Lung (tissue), 12 donors: Measurements from ENCODE around the gene DIP2C. TPM values are rescaled to one million over a fixed set of nuclear protein-coding genes. Genes with fewer than 3 reads are reported as not detected.

ENCODE experiments used
- ATAC-seq: fragments of 200-7000 bp; cut with Tn5 transposase; one replicate; pipeline ENCODE4 v1.9.1; 2020; ENCODE audit warnings: moderate number of reproducible peaks; ENCODE audit not compliant: insufficient read depth, low FRiP score
- DNase-seq, 3 donors: peaks; one replicate each; pipeline ENCODE4 v3.0.0-alpha.2; 2013 to 2017
- H3K27ac ChIP-seq, 2 donors: one replicate each; pipeline ENCODE4 v1.5.1; 2013; ENCODE audit warnings: mild to moderate bottlenecking in 2 of 2, moderate library complexity in 2 of 2, control low read depth in 1 of 2, inconsistent platforms in 1 of 2, low read depth in 1 of 2, low read length in 1 of 2
- H3K27me3 ChIP-seq, 3 donors: one replicate each; pipeline ENCODE4 v1.5.1; 2013; ENCODE audit warnings: low read length in 2 of 3; ENCODE audit not compliant: control insufficient read depth in 3 of 3, insufficient read depth in 3 of 3
- H3K36me3 ChIP-seq, 4 donors: one replicate each; pipeline ENCODE4 v1.5.1; 2013; ENCODE audit warnings: low read length in 4 of 4, mild to moderate bottlenecking in 1 of 4, moderate library complexity in 1 of 4; ENCODE audit not compliant: control insufficient read depth in 4 of 4, insufficient read depth in 4 of 4
- H3K4me1 ChIP-seq, 5 donors: one replicate each; pipeline ENCODE4 v1.5.1; 2013; ENCODE audit warnings: low read length in 5 of 5, mild to moderate bottlenecking in 2 of 5, moderate library complexity in 1 of 5; ENCODE audit not compliant: control insufficient read depth in 5 of 5, insufficient read depth in 5 of 5
- H3K4me3 ChIP-seq: one replicate; pipeline ENCODE4 v1.5.1; 2013; ENCODE audit warnings: mild to moderate bottlenecking, control low read depth, moderate library complexity
- H3K9ac ChIP-seq, 2 donors: one replicate each; pipeline ENCODE4 v1.5.1; 2013; ENCODE audit warnings: low read length in 2 of 2, control low read depth in 1 of 2; ENCODE audit not compliant: insufficient read depth in 1 of 2
- H3K9me3 ChIP-seq, 4 donors: one replicate each; pipeline ENCODE4 v1.5.1; 2013; ENCODE audit warnings: low read length in 3 of 4, mild to moderate bottlenecking in 1 of 4, moderate library complexity in 1 of 4; ENCODE audit not compliant: control insufficient read depth in 4 of 4, insufficient read depth in 3 of 4
- CTCF ChIP-seq: IDR thresholded peaks from 2 replicates; pipeline ENCODE4 v1.5.1; 2012; ENCODE audit warnings: mild to moderate bottlenecking; ENCODE audit errors: control extremely low read depth, extremely low read depth
- WGBS, 2 donors: extraction: QIAGEN DNeasy Blood & Tissue Kit; methylation state at CpG; one replicate each; pipeline ENCODE4 v1.1.7; 2013; 5-methylcytosine and 5-hydroxymethylcytosine counted together
- polyA plus RNA-seq, 2 donors: library from polyadenylated mRNA; stranded (reverse); fragments of 200-250 nt; gene quantifications; one replicate each; pipeline ENCODE4 v1.2.1, GENCODE V29; 2013
- total RNA-seq, 2 donors: library from RNA; depleted of rRNA in 1 of 2; stranded (reverse); fragments of >200 nt in 1 of 2; gene quantifications; one replicate each; pipeline ENCODE4 v1.2.1, GENCODE V29; 2014 to 2021
- donor health status: control.
- donor health status: control.
- donor health status: Bipolar disorder and iron deficiency.
- donor health status: healthy.
- donor health status: DM: yes; HTN: yes; CAD: no.

The DIP2C gene
- total and polyA plus RNA-seq, 4 donors: 3.6 to 20.0 (median 9.5) TPM

GRCh38 chr10:308101-308500 lies 381.4 kb downstream of the DIP2C start:
- Histone ChIP-seq H3K9me3 (peaks cover 0 to 2% (median 0%) of the 10 kb centered on the region in 4 donors), H3K36me3 (peaks cover 0 to 17% (median 3%) of the 10 kb centered on the region in 4 donors), H3K27ac (no peak overlapping the region), H3K4me1 (peaks cover 0 to 5% (median 1%) of the 10 kb centered on the region in 5 donors), H3K9ac (no peak overlapping the region), H3K27me3 (no peaks in the 10 kb centered on the region), H3K4me3 (no peak overlapping the region)
- no peak for DNase-seq
- WGBS, 2 donors: 91 to 94% methylated on average over 11 of the region's 11 CpGs
- no peak for TF ChIP-seq CTCF
- ATAC-seq: no peak

GRCh38 chr10:307659-308058 lies 381.8 kb downstream of the DIP2C start:
- no peak for ATAC-seq
- no peak overlapping the region for H3K27ac ChIP-seq
- H3K9ac ChIP-seq: no peak overlapping the region
- peaks cover 0 to 2% (median 0%) of the 10 kb centered on the region in 4 donors for H3K9me3 ChIP-seq
- peaks cover 0 to 5% (median 1%) of the 10 kb centered on the region in 5 donors for H3K4me1 ChIP-seq
- 94 to 95% methylated on average over 12 to 18 of the region's 18 CpGs for WGBS, 2 donors
- H3K4me3 ChIP-seq: no peak overlapping the region
- DNase-seq: no peak
- H3K27me3 ChIP-seq: no peaks in the 10 kb centered on the region
- no peak for TF ChIP-seq CTCF
- peaks cover 0 to 17% (median 3%) of the 10 kb centered on the region in 4 donors for H3K36me3 ChIP-seq

GRCh38 chr10:306675-307185 lies 382.7 kb downstream of the DIP2C start:
- no peak for TF ChIP-seq CTCF
- Histone ChIP-seq H3K27me3 (no peaks in the 10 kb centered on the region), H3K4me1 (peaks cover 0 to 5% (median 1%) of the 10 kb centered on the region in 5 donors), H3K9ac (no peak overlapping the region), H3K36me3 (peaks cover 0 to 17% (median 3%) of the 10 kb centered on the region in 4 donors), H3K9me3 (peaks cover 0 to 2% (median 0%) of the 10 kb centered on the region in 4 donors), H3K4me3 (no peak overlapping the region), H3K27ac (no peak overlapping the region)
- ATAC-seq: no peak
- 76 to 79% methylated on average over 8 of the region's 8 CpGs for WGBS, 2 donors
- peak in 2 of 3 donors; percentile 13 to 19 for DNase-seq
